Ramos (cell line): ENCODE results near the gene RPUSD2.

Source experiments
- in situ Hi-C: fragments of 300-500 bp; cut with MboI; formaldehyde crosslinking; loops from one replicate; pipeline ENCODE4 v1.14.3; 2022; ENCODE audit warnings: low sequenced_read_pairs; ENCODE audit not compliant: unreplicated experiment

Gene RPUSD2, protein sequence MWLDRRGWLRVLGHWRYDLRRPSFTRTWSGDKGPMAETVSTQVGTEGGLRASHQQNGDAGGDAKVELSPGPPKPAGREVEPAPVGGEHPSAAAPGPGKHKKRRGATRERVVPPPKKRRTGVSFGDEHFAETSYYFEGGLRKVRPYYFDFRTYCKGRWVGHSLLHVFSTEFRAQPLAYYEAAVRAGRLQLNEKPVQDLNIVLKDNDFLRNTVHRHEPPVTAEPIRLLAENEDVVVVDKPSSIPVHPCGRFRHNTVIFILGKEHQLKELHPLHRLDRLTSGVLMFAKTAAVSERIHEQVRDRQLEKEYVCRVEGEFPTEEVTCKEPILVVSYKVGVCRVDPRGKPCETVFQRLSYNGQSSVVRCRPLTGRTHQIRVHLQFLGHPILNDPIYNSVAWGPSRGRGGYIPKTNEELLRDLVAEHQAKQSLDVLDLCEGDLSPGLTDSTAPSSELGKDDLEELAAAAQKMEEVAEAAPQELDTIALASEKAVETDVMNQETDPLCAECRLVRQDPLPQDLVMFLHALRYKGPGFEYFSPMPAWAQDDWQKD

DNA sequence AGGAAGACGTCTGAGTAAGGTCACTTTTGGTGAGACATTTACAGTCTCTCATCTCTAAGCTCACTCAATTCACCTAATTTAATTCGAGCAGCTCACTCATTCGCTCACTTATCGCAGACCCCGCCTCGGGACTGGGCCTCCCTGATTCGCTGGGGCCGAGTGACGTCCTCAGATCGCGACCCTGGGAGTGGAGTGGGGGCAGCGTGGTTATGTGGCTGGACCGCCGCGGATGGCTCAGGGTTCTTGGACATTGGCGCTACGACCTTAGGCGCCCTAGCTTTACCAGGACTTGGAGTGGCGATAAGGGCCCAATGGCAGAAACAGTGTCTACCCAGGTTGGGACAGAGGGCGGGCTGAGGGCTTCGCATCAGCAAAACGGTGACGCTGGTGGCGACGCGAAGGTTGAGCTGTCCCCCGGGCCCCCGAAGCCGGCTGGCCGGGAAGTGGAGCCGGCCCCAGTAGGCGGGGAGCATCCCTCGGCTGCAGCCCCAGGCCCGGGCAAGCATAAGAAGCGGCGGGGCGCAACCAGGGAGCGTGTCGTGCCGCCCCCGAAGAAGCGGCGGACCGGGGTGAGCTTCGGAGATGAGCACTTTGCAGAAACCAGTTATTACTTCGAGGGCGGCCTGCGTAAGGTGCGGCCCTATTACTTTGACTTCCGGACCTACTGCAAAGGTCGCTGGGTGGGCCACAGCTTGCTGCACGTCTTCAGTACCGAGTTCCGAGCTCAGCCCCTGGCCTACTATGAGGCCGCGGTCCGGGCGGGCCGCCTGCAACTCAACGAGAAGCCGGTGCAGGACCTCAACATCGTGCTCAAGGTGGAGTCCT lies at the start of gene RPUSD2:
Gene RPUSD2, plus strand, starts transcription at position 171 of the 825 bp plus-strand sequence. Its CDS starts 39 bp downstream, at position 210.
- in situ Hi-C loops, result no loop called here

DNA sequence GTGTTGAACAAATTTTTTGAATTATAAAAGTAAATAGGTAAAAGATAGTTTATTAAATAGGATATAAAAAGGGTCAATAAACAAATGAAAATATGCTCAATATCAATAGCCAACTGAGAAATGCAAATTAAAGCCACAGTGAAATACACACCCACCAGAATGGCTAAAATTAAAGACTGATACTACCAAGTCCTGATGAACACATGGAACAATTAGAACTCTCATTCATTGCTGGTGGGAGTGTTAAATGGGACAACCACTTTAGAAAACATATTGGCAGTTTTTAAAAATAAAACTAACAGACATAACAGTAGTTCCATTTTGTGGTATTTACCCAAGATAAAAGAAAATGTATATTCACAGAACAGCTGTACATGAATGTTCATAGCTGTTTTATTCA lies 45.5 kb upstream of the RPUSD2 start:
- in situ Hi-C loops, result no loop called here

DNA sequence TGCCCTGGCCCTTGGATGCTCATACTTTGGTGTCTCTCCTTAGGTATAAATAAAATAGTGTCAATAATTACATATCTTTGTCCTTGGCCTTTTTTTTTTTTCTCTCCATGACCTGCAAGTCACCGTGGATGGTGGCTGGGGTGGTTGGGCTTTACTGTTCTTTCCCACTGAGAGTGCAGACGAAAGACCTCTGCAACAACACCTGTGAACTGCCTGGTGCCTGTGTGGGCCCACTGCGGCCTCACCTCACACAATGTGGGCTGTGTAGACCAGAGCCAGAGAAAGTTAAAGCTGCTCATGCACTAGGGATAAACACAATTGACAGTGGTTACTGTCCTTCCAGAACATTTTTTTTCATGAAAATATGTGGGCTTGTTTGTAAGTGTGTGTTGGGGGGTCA lies 43.2 kb upstream of the RPUSD2 start:
- in situ Hi-C loops, result no loop called here

DNA sequence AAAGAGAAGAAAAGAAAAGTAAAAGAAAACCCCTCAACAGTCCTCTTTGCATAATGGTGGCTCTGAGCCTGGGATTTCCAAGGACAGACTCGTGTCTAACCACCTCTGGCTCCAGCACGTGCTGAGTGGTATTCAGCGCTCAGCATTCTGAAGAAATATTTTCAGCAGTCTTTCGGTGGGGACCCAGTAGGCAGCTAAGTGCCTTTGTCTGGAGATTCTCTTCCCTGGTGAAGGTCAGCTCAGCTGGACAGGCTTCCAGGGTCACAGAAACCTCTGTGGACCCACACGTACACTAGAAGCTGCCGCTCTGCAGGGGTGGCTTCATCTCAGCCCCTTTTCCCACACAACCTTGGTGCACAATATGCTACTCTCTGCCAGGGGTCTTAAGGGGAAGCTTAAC lies 40.3 kb upstream of the RPUSD2 start:
- in situ Hi-C loops, result no loop called here

DNA sequence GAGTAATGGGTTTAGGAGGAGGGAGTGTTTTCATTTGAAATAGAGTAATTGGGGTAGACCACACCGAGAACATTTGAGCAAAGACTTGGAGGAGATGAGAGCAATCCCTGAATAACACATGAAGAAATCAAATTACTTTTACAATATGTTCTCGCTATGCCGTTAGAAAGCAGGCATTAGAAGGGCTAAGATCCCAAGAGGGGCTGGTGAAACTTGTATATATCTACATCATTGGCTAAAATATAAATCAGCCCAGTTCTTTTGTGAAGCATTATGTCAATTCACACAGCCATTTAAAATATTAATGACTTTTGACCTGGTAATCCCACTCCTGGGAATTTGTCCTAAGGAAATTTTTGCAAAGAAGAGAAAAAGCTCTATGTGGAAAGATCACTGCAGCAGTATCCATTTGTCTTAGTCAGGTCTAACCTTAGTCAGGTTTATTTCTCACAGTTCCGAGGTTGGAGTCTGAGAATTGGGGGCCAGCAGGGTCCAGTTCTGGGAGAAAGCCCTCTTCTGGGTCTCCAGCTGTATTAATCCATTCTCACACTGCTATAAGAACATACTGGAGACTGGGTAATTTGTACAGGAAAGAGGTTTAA lies 35.2 kb upstream of the RPUSD2 start:
- in situ Hi-C loops, result no loop called here

DNA sequence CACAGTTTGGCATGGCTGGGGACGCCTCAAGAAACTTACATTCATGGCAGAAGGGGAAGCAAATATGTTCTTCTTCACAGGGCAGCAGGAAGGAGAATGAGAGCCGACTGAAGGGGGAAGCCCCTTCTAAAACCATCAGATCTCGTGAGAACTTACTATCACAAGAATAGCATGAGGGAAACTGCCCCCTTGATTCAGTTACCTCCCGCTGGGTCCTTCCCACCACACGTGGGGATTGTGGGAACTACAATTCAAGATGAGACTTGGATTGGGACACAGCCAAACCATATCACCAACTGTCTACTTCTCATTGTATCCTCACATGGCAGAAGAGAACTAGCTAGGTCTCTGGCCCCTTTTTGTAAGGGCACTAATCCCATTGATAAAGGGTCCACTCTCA lies 34.7 kb upstream of the RPUSD2 start:
- in situ Hi-C loops, result no loop called here

DNA sequence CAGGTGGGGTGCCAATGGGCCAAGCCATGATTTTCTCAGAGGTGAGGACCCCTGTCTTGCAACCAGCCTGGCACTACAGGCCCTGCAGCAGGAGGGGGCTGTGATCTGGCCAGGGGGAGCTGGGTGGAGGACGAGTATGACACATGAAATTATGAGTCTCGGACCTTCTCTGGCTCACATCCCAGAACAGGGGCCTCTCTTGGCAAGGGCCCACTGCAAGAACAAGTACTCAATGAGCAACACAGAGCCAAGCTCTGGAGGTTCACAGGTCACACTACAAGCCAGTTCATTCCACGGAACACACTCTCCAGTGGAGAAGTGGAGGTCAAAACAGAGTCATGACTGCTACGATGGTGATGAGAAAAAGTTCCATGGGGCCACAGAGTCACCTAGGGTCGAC lies 32.6 kb upstream of the RPUSD2 start:
- in situ Hi-C loops, result no loop called here

DNA sequence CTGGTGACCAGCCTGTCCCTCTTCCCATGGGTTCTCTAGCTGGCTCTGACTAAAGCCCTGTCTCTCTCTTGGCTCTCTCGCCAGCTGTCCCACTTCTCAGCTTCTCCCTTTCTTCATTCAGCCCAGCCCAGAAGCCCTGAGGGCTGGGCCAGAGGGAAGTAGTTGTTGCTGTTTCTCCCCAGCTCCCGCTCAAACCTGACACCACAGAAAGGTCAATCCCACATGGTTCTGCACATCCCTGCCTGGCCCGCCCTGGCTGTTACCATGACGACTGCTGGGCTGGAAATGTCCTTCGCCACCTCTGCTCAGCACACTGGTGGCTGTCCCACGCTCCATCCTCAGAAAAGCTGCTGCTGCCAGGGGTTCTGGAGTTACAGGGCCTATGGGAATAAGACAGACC lies 30.1 kb upstream of the RPUSD2 start:
- in situ Hi-C loops, result no loop called here

DNA sequence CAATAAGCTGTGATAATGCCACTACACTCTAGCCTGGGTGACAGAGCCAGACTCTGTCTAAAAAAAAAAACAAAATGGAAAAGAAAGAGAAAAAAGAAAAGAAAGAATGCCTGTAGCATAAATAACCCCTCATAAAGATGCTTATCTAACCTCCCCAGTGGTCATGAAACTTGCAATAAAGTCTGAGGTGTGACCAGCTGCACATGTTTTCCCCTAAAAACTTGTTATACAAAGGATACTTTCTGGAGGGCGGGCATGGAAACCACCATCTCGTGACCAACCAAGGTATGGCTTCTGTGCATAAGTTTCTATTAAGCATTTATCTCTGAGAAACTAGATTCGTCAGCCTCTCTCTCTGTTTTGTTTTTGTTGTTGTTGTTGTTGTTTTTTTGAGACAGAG lies 26.0 kb upstream of the RPUSD2 start:
- in situ Hi-C loops, result no loop called here

DNA sequence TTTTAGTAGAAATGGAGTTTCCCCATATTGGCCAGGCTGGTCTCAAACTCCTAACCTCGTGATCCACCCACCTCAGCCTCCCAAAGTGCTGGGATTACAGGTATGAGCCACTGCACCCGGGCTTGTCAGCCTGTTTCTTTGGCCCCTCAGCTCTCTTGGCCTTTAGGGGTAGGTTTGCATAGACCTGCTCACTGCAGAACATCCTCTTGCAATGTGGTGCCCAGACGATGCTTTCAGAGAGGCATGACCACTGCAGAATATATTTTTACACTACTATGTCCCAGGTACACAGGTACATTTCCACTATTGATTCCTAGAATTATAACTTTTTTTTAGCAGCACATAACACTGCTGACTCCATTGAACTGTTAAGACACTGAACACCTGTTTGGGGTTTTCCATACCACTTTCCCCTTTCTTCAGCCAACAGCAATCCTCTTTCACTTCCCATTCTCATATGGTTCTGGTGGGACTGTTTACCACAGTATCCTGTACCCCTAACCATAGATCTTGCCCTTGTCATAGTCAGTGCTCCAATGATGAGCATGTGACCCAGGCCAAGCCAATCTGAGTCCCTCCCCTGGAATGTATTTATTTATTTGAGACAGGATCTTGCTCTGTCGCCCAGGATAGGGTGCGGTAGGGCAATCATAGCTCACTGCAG lies 25.3 kb upstream of the RPUSD2 start:
- in situ Hi-C loops, result no loop called here

DNA sequence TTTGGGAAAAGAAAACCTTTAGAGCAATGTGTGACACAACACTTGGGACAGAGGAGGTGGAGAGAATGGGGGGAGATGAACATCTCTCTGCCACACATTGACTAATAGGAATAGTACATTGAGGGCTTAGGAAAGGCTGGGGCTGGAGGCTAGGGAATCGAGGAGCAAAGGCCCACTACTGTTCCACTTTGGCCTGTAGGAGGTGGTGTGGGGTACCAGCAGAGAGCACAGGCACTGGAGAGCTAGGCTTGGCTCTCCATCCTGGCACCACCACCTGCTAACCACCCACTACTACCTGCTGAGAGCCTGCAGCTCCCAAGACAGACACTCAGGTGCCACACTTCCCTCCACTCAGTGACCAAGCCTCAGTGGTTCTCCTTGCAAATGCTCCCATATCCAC lies 23.6 kb upstream of the RPUSD2 start:
- in situ Hi-C loops, result no loop called here

DNA sequence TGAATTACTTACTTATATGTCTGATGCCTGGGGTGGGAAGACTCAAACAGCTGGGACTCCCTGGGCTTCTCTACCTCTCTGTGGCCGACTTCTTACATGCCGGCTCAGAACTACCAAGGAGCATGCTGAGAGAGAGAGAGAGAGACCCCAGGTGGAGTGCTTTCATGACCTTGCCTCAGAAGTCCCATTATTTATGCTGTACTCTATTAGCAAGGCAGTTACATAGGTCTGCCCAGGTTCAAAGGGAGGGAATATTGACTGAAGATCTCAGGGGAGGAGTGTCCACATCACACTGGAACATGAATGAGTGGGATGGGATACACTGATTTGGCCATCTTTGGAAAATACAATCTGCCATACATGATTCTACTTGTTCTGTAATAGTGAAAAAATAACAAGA lies 20.5 kb upstream of the RPUSD2 start:
- in situ Hi-C loops, result no loop called here

DNA sequence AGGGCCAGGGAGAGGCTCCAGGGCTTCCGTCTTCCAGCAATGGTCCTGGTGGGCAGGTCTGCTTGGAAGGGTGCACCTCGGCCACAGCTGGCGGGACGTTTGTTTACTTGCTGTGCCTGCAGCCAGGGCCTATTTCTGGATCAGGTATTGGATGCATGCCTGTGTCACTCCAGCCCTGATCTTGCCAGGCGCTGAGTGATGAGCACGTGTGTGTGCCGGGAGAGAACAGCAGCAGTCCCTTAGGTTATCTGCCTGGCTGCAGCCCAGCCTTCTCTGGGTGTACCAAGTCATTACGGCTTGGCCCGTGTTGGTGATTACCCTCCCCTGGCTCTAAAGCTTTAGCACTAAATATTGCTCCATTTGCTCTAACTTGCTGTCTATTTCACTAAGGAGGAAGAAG lies 19.2 kb upstream of the RPUSD2 start:
- in situ Hi-C loops, result no loop called here

DNA sequence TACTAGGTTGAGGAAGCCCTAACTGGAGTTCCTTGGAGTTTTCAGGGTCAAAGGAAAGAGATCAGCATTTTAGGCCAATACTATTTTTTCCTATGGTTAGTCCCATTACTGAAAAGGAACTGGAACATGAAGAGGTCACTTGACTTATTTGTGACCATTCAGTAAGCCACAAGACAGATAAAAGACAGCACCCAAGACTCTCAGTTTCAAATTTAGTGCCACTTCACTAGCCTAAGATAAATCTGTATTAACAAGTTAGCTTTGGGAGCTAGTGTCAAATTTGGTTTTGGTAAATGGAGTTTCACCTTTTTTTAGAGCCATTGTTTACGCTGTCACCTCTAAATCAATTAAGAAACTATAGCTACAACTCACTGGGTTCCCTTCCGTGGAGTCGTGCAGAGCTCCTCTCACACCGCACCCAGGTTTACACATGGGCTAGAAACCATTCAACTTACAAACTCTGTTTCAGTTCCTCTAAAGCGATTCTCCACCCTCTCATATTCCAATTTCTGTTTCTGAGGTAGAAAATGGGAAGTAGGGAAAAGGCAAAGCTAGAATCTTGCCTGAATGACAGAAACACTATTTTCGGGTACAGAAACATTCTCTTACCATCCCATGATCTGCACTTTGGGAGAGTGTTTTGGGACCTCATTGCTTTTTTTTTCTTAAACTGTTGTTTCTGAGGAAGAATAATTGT lies 18.6 kb upstream of the RPUSD2 start:
- in situ Hi-C loops, result no loop called here

DNA sequence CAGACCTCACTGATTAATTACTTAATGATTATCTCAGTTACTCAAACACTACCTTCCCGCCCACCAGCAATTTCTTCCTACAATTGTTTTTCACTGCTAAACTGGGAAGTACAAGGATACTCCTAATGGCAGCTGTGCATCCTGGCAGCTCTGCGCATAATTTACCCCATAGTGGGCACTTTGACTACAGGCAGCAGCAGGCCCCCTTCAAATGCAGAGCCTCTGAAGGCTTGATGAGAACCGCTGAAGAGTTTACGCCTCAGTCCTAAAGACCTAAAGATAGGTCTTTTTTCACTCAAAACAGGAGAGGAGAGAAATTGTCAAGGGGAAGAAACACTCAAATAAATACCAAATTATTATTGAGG lies 15.0 kb upstream of the RPUSD2 start:
- in situ Hi-C loops, result no loop called here

DNA sequence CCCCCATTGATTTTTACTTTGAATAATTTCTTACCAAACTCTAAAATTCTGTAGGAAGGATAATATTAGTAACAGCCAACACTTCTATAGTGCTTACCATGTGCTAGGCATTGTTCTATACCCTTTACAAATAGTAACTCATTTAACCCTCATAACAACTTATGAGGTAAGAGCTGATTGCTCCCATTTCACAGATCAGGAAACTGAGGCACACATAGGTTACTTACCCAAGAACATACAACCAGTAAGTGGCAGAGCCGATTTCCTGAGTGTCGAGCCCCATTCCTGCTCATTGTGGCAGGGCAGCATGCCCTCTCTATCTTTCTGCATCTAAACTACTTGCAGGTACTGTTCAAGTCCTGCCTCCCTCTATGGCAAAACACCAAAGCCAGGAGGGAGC lies 13.2 kb upstream of the RPUSD2 start:
- in situ Hi-C loops, result no loop called here

DNA sequence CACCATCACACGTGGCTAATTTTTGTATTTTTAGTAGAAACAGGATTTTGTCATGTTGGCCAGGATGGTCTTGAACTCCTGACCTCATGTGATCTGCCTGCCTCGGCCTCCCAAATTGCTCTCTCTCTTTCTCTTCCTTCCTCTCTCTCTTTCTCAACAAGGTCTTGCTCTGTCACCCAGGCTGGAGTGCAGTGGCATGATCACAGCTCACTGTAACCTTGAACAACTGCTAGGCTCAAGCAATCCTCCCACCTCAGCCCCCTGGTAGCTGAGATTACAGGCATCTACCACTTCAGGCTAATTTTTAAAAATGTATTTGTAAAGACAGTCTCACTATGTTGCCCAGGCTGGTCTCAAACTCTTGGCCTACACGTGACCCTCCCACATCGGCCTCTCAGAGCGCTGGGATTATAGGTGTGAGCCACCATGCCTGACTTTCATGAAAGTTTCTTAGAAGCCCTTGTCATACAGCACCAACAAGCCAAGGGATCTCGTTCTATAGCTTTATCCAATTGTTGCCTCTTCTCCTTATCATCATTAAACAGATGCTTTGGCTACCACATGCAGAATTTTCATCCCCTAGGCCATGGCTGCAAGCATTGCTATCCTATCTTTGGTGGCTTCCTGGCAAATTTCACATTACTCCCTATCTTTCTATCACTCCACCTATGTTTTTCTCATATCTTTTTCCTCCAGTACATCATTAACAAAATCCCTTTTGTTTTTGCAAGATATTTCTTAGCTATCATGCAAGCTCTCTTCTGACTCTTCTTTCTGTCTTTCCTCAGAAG lies 10.0 kb upstream of the RPUSD2 start:
- in situ Hi-C loops, result no loop called here

DNA sequence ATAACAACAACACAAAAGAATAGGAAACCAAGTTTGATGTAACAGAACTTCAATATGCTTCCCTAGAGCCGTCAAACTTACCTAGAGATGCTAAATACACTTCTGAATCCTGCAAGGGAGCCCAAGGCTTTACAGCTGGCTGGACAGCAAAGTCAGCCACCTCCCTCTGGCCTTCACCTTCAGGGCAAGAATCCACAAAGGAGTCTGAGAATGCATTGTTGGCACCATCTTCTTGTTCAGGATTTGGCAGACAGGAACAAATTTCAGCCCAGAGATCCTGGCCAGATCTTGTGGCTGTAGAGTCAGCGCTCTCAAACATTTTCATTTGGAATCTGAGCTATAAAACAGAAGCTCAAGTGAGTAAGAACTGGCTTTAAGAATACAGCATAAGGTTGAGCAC lies 6.4 kb upstream of the RPUSD2 start:
- in situ Hi-C loops, result no loop called here

DNA sequence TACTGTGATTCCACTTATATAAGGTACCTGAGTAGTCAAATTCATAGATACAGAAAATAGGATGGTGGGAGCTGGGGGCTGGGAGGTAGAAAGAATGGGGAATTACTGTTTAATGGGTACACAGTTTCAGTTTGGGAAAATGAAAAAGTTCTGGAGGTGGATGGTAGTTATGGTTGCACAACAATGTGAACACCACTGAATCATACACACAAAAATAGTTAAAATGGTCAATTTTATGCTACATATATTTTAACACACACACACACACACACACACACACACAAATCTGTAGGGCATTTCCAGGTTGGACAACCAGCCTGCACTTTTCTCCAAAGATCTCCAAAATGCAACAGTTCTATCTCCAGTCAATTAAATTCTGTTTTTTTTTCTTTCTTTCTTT lies 5.7 kb upstream of the RPUSD2 start:
- in situ Hi-C loops, result no loop called here
